H1 (cell line): Measurements from ENCODE around the gene COL11A1. TPM values are rescaled to one million over a fixed set of nuclear protein-coding genes. Genes with fewer than 3 reads are reported as not detected.

Experiments
- ASH2L ChIP-seq: fragments of 200-600, 300-600 bp; sonication (generic); IDR thresholded peaks from one replicate; pipeline ENCODE4 v1.7.1; 2017; ENCODE audit warnings: low read length
- ATF2 ChIP-seq: IDR thresholded peaks from 2 replicates; pipeline ENCODE4 v1.6.1; 2012; ENCODE audit warnings: low read length, inconsistent platforms
- FOSL1 ChIP-seq: IDR thresholded peaks from 2 replicates; pipeline ENCODE4 v1.6.1; 2011; ENCODE audit warnings: mild to moderate bottlenecking, low read depth, low read length, moderate library complexity; ENCODE audit not compliant: insufficient read depth
- SUZ12 ChIP-seq: fragments of 200-600 bp; sonication (generic); IDR thresholded peaks from 2 replicates; pipeline ENCODE4 v1.6.1; 2012; ENCODE audit warnings: mild to moderate bottlenecking, inconsistent platforms, low read length, moderate library complexity, mixed read lengths
- polyA plus RNA-seq, 7 experiments: library from polyadenylated mRNA; depleted of rRNA in 3 of 7; stranded (reverse) in 5 of 7; unstranded in 2 of 7; fragments of >200 nt in 5 of 7; fragments of 200-250 nt in 2 of 7; gene quantifications; 1 replicate in 5 of 7; 2 replicates in 1 of 7; 4 replicates in 1 of 7; pipeline versions ENCODE4 v1.2.1 to v1.2.3, GENCODE V29; 2011 to 2013; ENCODE audit warnings: missing spikeins in 2 of 7, mixed read lengths in 2 of 7
- total RNA-seq: library from RNA; stranded (reverse); fragmentation: NEBNext Ultra II Directional; extraction: Animal tissue kit (Norgen Biotek cat#: 25700); gene quantifications from 2 replicates; pipeline ENCODE4 v1.2.1, GENCODE V29; 2021

Gene COL11A1
- total and polyA plus RNA-seq, 2 of the 8 experiments (the other 6 are each of a cell fraction or from before 2014, with no cell fraction given): 4.0 to 27.9 TPM

- TF ChIP-seq ASH2L: peak; percentile 68
- TF ChIP-seq SUZ12: no peak
- no peak for TF ChIP-seq ATF2
- TF ChIP-seq FOSL1: no peak
Measured at GRCh38 chr1:103106426-103107341, 1.6 kb downstream of the COL11A1 start (continued).
